A549 (cell line): Measurements from ENCODE around the gene MFSD2B. TPM values are rescaled to one million over a fixed set of nuclear protein-coding genes. Genes with fewer than 3 reads are reported as not detected.

Source experiments
- ATAC-seq, 2 experiments: fragments of 200-7000 bp in 1 of 2; fragments of >200 bp in 1 of 2; cut with Nextera tagmentation in 1 of 2; cut with Tn5 transposase in 1 of 2; 3 replicates each; pipeline versions ENCODE4 v1.8.0 to v1.9.1; 2018 to 2020; ENCODE audit warnings: mild to moderate bottlenecking in 1 of 2, moderate library complexity in 1 of 2
- CTCF ChIA-PET: fragments of 300-600 bp; sonication (Branson Sonifier 250); formaldehyde crosslinking; extraction: SDS; loops from one replicate; lab custom pipeline; 2021; ENCODE audit warnings: antibody characterized with exemption, inconsistent platforms; lab: Yijun Ruan, JAX
- POLR2A ChIA-PET: fragments of 350-600 bp; formaldehyde crosslinking; extraction: SDS; loops from one replicate; lab custom pipeline; 2021; ENCODE audit warnings: antibody characterized with exemption, inconsistent platforms; lab: Yijun Ruan, JAX
- DNase-seq, 2 experiments: peaks; one replicate each; pipeline versions ENCODE4 v3.0.0 to v3.0.0-alpha.2; 2011 to 2016; ENCODE audit warnings: low read depth in 1 of 2, low spot score in 1 of 2
- FAIRE-seq: peaks from 2 replicates; lab custom pipeline; 2011; peaks lifted over from hg19 to GRCh38; lab: Jason Lieb, UNC
- H3K27ac ChIP-seq, 2 experiments: fragments of >200 bp; sonication (Bioruptor Twin); formaldehyde crosslinking; 3 replicates each; pipeline ENCODE4 v1.5.1; 2016 to 2017
- H3K4me1 ChIP-seq: fragments of >200 bp; sonication (Bioruptor Twin); formaldehyde crosslinking; 3 replicates; pipeline ENCODE4 v1.6.1; 2016
- H3K4me2 ChIP-seq: fragments of >200 bp; sonication (Bioruptor Twin); formaldehyde crosslinking; 3 replicates; pipeline ENCODE4 v1.6.1; 2016
- H3K4me3 ChIP-seq: fragments of >200 bp; sonication (Bioruptor Twin); formaldehyde crosslinking; 3 replicates; pipeline ENCODE4 v1.5.1; 2016
- H3K9me3 ChIP-seq: fragments of >200 bp; sonication (Bioruptor Twin); formaldehyde crosslinking; 3 replicates; pipeline ENCODE4 v1.6.1; 2016
- BHLHE40 ChIP-seq: IDR thresholded peaks from 2 replicates; pipeline ENCODE4 v1.6.1; 2012; ENCODE audit warnings: low read depth, low read length, inconsistent platforms
- CBX2 ChIP-seq: fragments of 200-600 bp; sonication (generic); IDR thresholded peaks from 2 replicates; pipeline ENCODE4 v1.6.1; 2016; ENCODE audit warnings: low read depth, mild to moderate bottlenecking, borderline replicate concordance
- CEBPB ChIP-seq, 2 experiments: fragments of >200 bp in 1 of 2; sonication (Bioruptor Twin) in 1 of 2; formaldehyde crosslinking in 1 of 2; IDR thresholded peaks; 2 replicates each; pipeline ENCODE4 v1.6.1; 2012 to 2016
- CHD4 ChIP-seq: fragments of 200-600 bp; sonication (generic); IDR thresholded peaks from 2 replicates; pipeline ENCODE4 v1.6.1; 2016; ENCODE audit warnings: antibody characterized with exemption, mild to moderate bottlenecking, borderline replicate concordance
- CTCF ChIP-seq: fragments of >200 bp; sonication (Bioruptor Twin); formaldehyde crosslinking; IDR thresholded peaks from 3 replicates; pipeline ENCODE4 v1.5.1; 2016
- EHMT2 ChIP-seq: fragments of 200-600 bp; sonication (generic); IDR thresholded peaks from 2 replicates; pipeline ENCODE4 v1.6.1; 2016; ENCODE audit warnings: antibody characterized with exemption, low read depth, mild to moderate bottlenecking, moderate library complexity
- FOSL2 ChIP-seq, 2 experiments: fragments of 450-650 bp in 1 of 2; fragments of >200 bp in 1 of 2; sonication (Bioruptor Twin) in 1 of 2; formaldehyde crosslinking; IDR thresholded peaks; 2 replicates each; pipeline versions ENCODE4 v1.5.0 to v1.6.1; 2016 to 2020; ENCODE audit warnings: mild to moderate bottlenecking in 1 of 2, moderate library complexity in 1 of 2
- HOXB5 ChIP-seq: fragments of 250-450 bp; sonication (Bioruptor Pico); IDR thresholded peaks from 2 replicates; pipeline ENCODE4 v1.5.0; 2020; ENCODE audit warnings: mild to moderate bottlenecking, moderate library complexity
- KDM5A ChIP-seq: fragments of 200-600 bp; sonication (generic); IDR thresholded peaks from 2 replicates; pipeline ENCODE4 v1.6.1; 2016; ENCODE audit warnings: antibody characterized with exemption, mild to moderate bottlenecking
- MYC ChIP-seq: IDR thresholded peaks from 2 replicates; pipeline ENCODE4 v1.6.1; 2012; ENCODE audit warnings: mild to moderate bottlenecking, inconsistent platforms, low read length, improper control_type of control experiment, borderline replicate concordance
- NR3C1 ChIP-seq: fragments of >200 bp; sonication (Bioruptor Twin); formaldehyde crosslinking; IDR thresholded peaks from 3 replicates; pipeline ENCODE4 v1.6.1; 2017
- POLR2A ChIP-seq: IDR thresholded peaks from 2 replicates; pipeline ENCODE4 v1.6.1; 2012; ENCODE audit warnings: mild to moderate bottlenecking, low read length
- RAD21 ChIP-seq, 2 experiments: fragments of >200 bp in 1 of 2; sonication (Bioruptor Twin) in 1 of 2; formaldehyde crosslinking in 1 of 2; IDR thresholded peaks in 1 of 2; conservative IDR thresholded peaks in 1 of 2; 2 replicates in 1 of 2; 3 replicates in 1 of 2; pipeline ENCODE4 v1.6.1; 2012 to 2018; ENCODE audit warnings: inconsistent platforms in 1 of 2
- RFX5 ChIP-seq: fragments of 450-650 bp; IDR thresholded peaks from 2 replicates; pipeline ENCODE4 v1.7.1; 2014; ENCODE audit warnings: antibody characterized with exemption, mild to moderate bottlenecking, moderate library complexity
- RNF2 ChIP-seq: fragments of 200-600 bp; sonication (generic); IDR thresholded peaks from 2 replicates; pipeline ENCODE4 v1.6.1; 2016; ENCODE audit warnings: low read depth, mild to moderate bottlenecking, antibody characterized with exemption, moderate library complexity, borderline replicate concordance
- SMC3 ChIP-seq: fragments of >200 bp; sonication (Bioruptor Twin); formaldehyde crosslinking; IDR thresholded peaks from 3 replicates; pipeline ENCODE4 v1.6.1; 2018; ENCODE audit warnings: inconsistent platforms
- ZFP36 ChIP-seq: fragments of 450-650 bp; IDR thresholded peaks from 2 replicates; pipeline ENCODE4 v1.6.1; 2014; ENCODE audit warnings: borderline replicate concordance; ENCODE audit not compliant: partially characterized antibody
- WGBS: methylation state at CpG from one replicate; pipeline ENCODE4 v1.1.6; 2017; ENCODE audit errors: missing lambda C conversion rate; 5-methylcytosine and 5-hydroxymethylcytosine counted together
- polyA plus RNA-seq, 4 experiments: library from polyadenylated mRNA; depleted of rRNA in 3 of 4; stranded (reverse); fragments of >200 nt; fragmentation: RNase III in 1 of 4; extraction: RNeasy Plus Mini Kit Qiagen cat#74134 plus additional on column Dnase treatment in 1 of 4; gene quantifications; 2 replicates in 3 of 4; 3 replicates in 1 of 4; pipeline ENCODE4 v1.2.3, GENCODE V29; 2011 to 2017
- TF ChIP-seq, protein P1 (sequence below): fragments of 150-350 bp; IDR thresholded peaks from 2 replicates; pipeline ENCODE4 v1.6.1; 2014; ENCODE audit warnings: low read depth, mild to moderate bottlenecking, low read length
- TF ChIP-seq, protein P2 (sequence below): fragments of 250-450 bp; sonication (Bioruptor Pico); IDR thresholded peaks from 2 replicates; pipeline ENCODE4 v1.5.0; 2020; ENCODE audit warnings: low read depth, mild to moderate bottlenecking, moderate library complexity
- TF ChIP-seq, protein P3 (sequence below): fragments of 250-450 bp; sonication (Bioruptor Pico); IDR thresholded peaks from 2 replicates; pipeline ENCODE4 v1.5.0; 2021; ENCODE audit warnings: mild to moderate bottlenecking, moderate library complexity, borderline replicate concordance
- TF ChIP-seq, protein P4 (sequence below): IDR thresholded peaks from 2 replicates; pipeline ENCODE4 v1.6.1; 2012

The MFSD2B gene
- polyA plus RNA-seq, 2 of the 4 experiments (the other 2 are of a cell fraction) = 0.09 to 0.17 TPM

GRCh38 chr2:24022975-24023575 lies 13.2 kb downstream of the MFSD2B start:
- peak overlapping the region in 1 of 2 experiments; percentile 62; a peak in 2 of 6 replicates for H3K27ac ChIP-seq
- TF ChIP-seq, protein P1, sequence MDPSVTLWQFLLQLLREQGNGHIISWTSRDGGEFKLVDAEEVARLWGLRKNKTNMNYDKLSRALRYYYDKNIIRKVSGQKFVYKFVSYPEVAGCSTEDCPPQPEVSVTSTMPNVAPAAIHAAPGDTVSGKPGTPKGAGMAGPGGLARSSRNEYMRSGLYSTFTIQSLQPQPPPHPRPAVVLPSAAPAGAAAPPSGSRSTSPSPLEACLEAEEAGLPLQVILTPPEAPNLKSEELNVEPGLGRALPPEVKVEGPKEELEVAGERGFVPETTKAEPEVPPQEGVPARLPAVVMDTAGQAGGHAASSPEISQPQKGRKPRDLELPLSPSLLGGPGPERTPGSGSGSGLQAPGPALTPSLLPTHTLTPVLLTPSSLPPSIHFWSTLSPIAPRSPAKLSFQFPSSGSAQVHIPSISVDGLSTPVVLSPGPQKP = no peak
- TF ChIP-seq BHLHE40 (no peak), CBX2 (no peak), CHD4 (no peak), RFX5 (no peak), EHMT2 (no peak), ZFP36 (no peak), NR3C1 (no peak), RAD21 (conservative IDR thresholded peaks at IDR 0.05 in 1 of 2, IDR thresholded peaks at IDR 0.05 in 1 of 2) (no peak), KDM5A (no peak), RNF2 (no peak), CEBPB (IDR thresholded peaks at IDR 0.05) (no peak), HOXB5 (CRISPR knock-in tag) (no peak), MYC (no peak), POLR2A (no peak)
- TF ChIP-seq, protein P2, sequence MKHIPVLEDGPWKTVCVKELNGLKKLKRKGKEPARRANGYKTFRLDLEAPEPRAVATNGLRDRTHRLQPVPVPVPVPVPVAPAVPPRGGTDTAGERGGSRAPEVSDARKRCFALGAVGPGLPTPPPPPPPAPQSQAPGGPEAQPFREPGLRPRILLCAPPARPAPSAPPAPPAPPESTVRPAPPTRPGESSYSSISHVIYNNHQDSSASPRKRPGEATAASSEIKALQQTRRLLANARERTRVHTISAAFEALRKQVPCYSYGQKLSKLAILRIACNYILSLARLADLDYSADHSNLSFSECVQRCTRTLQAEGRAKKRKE (CRISPR knock-in tag) = no peak
- TF ChIP-seq, protein P3, sequence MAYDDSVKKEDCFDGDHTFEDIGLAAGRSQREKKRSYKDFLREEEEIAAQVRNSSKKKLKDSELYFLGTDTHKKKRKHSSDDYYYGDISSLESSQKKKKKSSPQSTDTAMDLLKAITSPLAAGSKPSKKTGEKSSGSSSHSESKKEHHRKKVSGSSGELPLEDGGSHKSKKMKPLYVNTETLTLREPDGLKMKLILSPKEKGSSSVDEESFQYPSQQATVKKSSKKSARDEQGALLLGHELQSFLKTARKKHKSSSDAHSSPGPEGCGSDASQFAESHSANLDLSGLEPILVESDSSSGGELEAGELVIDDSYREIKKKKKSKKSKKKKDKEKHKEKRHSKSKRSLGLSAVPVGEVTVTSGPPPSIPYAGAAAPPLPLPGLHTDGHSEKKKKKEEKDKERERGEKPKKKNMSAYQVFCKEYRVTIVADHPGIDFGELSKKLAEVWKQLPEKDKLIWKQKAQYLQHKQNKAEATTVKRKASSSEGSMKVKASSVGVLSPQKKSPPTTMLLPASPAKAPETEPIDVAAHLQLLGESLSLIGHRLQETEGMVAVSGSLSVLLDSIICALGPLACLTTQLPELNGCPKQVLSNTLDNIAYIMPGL (CRISPR knock-in tag) = no peak
- TF ChIP-seq, all 56 proteins: peak for 0
- 79% methylated on average over 13 of the region's 16 CpGs for whole genome bisulfite sequencing
- Histone ChIP-seq H3K4me1 (peaks cover 31% of the 10 kb centered on the region), H3K4me3 (no peak overlapping the region), H3K9me3 (no peaks in the 10 kb centered on the region), H3K4me2 (no peak overlapping the region)
- ChIA-PET CTCF (interaction anchor here (0.8 to 6.3 kb wide), 14 partner anchors 9 to 198 kb away, joined by 3 to 43 read pairs (median 4); partner anchors contain the start of genes ATAD2B, TP53I3 and WDCP), POLR2A (no interaction called here)
- DNase-seq (no peak), ATAC-seq (no peak), FAIRE-seq (no peak)

GRCh38 chr2:24024018-24024417 lies 14.1 kb downstream of the MFSD2B start:
- ChIA-PET CTCF (interaction anchor here (0.6 to 6.3 kb wide), 15 partner anchors 9 to 358 kb away, joined by 3 to 43 read pairs (median 4); partner anchors contain the start of genes ATAD2B and WDCP), POLR2A (no interaction called here)
- peaks cover 26% of the 10 kb centered on the region for H3K4me1 ChIP-seq
- no peak for FAIRE-seq
- H3K4me2 ChIP-seq = peak overlapping the region; percentile 23; the same call in 1 of the 3 replicates
- WGBS = 25% methylated on average over 11 of the region's 12 CpGs
- peak; percentile 86 to 93 for ATAC-seq
- peak; percentile 62 to 69 for DNase-seq
- TF ChIP-seq SMC3 (peak; percentile 83), CTCF (peak; percentile 58), FOSL2 (IDR thresholded peaks at IDR 0.05) (no peak), FOSL2 (CRISPR knock-in tag; IDR thresholded peaks at IDR 0.05) (peak; percentile 36; the same call in 1 of the 2 replicates), RAD21 (conservative IDR thresholded peaks at IDR 0.05 in 1 of 2, IDR thresholded peaks at IDR 0.05 in 1 of 2) (peak; percentile 81 to 86)
- TF ChIP-seq, protein P2 (CRISPR knock-in tag) = no peak
- TF ChIP-seq, protein P4, sequence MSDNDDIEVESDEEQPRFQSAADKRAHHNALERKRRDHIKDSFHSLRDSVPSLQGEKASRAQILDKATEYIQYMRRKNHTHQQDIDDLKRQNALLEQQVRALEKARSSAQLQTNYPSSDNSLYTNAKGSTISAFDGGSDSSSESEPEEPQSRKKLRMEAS = 0 out of 2 replicates have a peak, but pooled peaks have one; percentile 18
- TF ChIP-seq, all 56 proteins: peak for 5
- no peak overlapping the region for H3K4me3 ChIP-seq
- H3K27ac ChIP-seq = peak overlapping the region; percentile 39 to 62; a peak in 4 of 6 replicates
- H3K9me3 ChIP-seq = no peaks in the 10 kb centered on the region
